Measurements from ENCODE around the gene PRCC. TPM values are rescaled to one million over a fixed set of nuclear protein-coding genes. Genes with fewer than 3 reads are reported as not detected.

Gene PRCC
- 84.1 TPM for polyA plus RNA-seq (2012; ENCODE audit: insufficient read depth, insufficient read length)

DNA sequence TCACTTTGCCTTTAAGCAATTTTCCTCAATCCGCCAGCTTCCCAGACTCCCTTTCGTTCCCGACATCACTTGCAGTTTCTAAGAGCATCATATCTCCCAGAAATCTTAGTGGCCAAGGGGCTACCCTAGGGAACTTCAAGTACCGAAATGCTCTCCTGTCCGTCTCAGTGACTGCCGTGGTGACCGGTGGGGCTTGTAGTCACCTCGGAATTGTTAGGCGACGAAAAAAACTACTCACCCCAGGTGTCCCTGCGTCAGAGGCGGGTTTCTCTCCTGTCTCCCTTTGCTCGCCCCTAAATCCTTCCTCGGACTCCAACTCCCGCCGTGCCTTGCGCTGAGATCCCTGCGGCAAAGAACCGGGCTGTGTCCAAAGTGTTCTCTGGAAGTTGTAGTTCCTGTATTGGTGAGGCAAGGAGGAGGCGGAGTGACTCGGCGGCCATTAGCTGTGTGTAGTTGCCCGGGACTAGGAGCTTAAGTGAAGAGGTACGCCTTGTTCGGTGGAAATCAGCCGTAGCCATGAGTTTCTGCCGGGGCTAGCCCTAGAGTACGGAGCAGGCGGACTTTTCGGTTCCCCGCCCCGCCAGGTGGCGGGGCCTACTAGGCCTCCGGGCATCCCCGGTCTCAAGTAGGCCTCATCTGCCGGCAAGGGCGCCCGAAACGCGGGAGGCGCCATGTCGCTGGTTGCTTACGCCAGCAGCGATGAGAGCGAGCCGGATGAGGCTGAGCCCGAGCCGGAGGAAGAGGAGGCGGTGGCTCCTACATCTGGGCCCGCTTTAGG lies at the start of gene PRCC:
Gene PRCC, plus strand, starts transcription at position 435 of the 778 bp plus-strand sequence. Its CDS starts 237 bp downstream, at position 672.
- peak within 1 kb of the TSS; percentile 92 for H3K4me3 ChIP-seq (ENCODE audit: low read length)
- peak; percentile 100 for DNase-seq (ENCODE audit: low read depth, low spot score)

GRCh38 chr1:156721131-156721530 lies 46.2 kb upstream of the PRCC start:
- DNase-seq (ENCODE audit: low read depth, low spot score), result no peak
- no peak overlapping the region for H3K4me3 ChIP-seq (ENCODE audit: low read length)

- no peak for DNase-seq (ENCODE audit: low read depth, low spot score)
- no peak overlapping the region for H3K4me3 ChIP-seq (ENCODE audit: low read length)
Observed at GRCh38 chr1:156721535-156721934, 45.8 kb upstream of the PRCC start.

DNA sequence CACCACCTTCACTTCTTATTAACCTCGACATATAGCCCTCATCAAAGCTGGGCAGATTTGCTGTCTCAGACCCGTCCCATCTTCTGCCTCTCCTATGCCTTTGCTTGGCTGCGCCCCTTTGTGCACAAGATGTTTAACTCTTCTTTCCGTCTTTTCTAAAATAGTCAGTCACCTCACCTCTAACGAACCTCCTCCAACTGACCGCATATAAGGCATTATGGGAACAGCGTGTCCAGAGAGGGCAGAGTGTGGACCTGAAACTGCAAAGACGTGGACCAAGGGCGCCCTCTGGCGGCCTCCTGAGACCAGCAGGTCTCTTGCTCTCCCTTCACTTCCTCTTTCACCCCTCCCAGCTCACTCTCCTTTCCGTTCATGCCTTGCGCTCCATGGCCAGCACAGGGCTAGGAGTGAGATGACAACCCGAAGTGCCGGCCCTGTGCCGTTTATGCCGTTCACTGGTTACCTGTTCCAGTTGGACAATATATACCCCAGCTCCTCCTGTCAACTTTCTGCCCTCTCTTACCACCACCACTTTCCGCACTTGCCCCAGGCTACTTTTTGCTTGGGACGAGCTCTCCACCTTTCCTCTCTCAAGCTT lies 41.6 kb upstream of the PRCC start:
- peak overlapping the region; percentile 21 for H3K4me3 ChIP-seq (ENCODE audit: low read length)
- DNase-seq (ENCODE audit: low read depth, low spot score), result peak; percentile 54

- H3K4me3 ChIP-seq (ENCODE audit: low read length), result peak overlapping the region; percentile 100
- peak; percentile 57 for DNase-seq (ENCODE audit: low read depth, low spot score)
Observed at GRCh38 chr1:156726549-156727226, 40.6 kb upstream of the PRCC start.

DNA sequence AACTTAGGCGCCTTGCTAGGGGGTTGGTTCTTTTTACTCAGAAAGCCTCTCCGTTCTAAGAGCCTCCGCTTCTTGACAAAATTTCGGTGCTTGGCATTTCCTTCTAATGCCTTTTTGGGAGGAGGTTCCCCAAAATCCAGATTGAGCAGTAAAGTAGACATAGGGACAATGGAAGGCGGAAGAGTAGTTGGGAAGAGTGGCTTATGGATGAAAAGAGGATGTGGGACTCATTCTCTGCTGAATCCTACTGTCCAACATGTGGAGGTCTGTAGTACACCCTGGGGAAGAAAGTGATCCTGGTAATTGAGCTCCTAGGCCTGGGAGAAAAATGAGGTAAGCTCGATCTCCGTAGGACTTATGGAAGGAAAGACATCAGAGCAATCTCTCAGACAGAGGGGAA lies 39.8 kb upstream of the PRCC start:
- peak overlapping the region; percentile 100 for H3K4me3 ChIP-seq (ENCODE audit: low read length)
- no peak for DNase-seq (ENCODE audit: low read depth, low spot score)

DNA sequence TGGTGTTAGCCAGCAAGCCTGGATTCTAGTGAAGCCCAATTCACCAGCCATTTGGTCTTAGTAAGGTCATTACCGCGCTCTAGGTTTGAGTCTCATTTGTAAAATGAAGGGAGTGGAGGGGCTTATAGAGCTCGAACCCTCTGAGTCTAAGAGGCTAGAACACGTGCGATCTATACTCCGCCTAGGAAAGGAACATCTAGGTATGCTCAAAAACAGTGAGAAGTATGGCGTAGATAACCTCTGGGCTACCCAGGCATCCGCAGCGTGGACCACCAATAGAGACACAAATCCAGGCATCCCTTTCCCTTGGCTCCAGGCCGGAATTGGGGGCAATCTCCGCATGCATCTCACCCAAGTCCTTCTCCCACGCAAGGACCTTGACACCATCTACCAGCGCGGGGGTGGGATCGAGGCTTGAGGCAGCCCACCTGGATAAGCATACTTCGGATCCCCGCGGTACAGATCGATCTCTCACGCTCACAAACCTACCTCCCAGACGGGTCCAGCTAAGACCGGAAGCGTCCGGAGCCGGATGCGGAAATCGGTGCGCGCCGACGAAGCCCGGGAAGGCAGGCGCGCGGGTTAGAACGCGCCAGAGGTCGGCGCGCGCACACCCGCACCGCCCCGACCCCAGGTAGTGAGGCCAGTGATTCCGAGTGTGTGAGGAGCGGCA lies 39.3 kb upstream of the PRCC start, which contains the start of gene METTL25B:
Gene METTL25B, plus strand, starts transcription at position 544 of the 673 bp plus-strand sequence. CDS start 636 bp downstream, outside the sequence.
- peak; percentile 62 for DNase-seq (ENCODE audit: low read depth, low spot score)

GRCh38 chr1:156728599-156729462 lies 38.5 kb upstream of the PRCC start, which contains the start of gene ISG20L2:
Gene ISG20L2, minus strand, starts transcription at chr1:156728766. Its CDS starts 1,114 bp downstream, at chr1:156727652.
- peak within 1 kb of the TSS; percentile 100 for H3K4me3 ChIP-seq (ENCODE audit: low read length)

More for the DNA sequence above, 39.3 kb upstream of the PRCC start, which contains the start of gene METTL25B:
- peak within 1 kb of the TSS; percentile 100 for H3K4me3 ChIP-seq (ENCODE audit: low read length)

GRCh38 chr1:156733989-156734584 lies 33.2 kb upstream of the PRCC start:
- H3K4me3 ChIP-seq (ENCODE audit: low read length), result no peak overlapping the region
- DNase-seq (ENCODE audit: low read depth, low spot score), result no peak

More at GRCh38 chr1:156728599-156729462, 38.5 kb upstream of the PRCC start, which contains the start of gene ISG20L2:
- DNase-seq (ENCODE audit: low read depth, low spot score), result peak; percentile 97

GRCh38 chr1:156738407-156738806 lies 28.9 kb upstream of the PRCC start:
- DNase-seq (ENCODE audit: low read depth, low spot score), result no peak

DNA sequence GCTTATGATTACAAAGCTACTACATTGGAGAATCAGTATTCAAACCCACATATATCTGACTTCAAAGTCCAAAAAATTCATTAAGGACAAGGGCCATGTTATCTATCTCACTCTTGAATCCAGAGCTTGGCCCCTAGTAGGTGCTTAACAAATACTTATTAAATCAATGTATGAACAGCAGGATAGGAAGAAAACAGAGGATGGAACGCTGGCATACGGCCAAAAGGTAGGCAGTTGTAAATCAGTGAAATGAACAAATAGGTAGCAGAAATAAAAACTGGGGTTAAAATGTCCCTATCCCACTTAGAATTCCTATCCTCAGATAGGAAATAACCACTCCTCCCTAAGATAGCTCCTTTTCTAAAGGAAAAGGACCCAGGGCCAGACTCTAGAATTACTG lies 28.4 kb upstream of the PRCC start:
- H3K4me3 ChIP-seq (ENCODE audit: low read length), result no peak overlapping the region
- no peak for DNase-seq (ENCODE audit: low read depth, low spot score)

More at GRCh38 chr1:156738407-156738806, 28.9 kb upstream of the PRCC start:
- no peak overlapping the region for H3K4me3 ChIP-seq (ENCODE audit: low read length)

DNA sequence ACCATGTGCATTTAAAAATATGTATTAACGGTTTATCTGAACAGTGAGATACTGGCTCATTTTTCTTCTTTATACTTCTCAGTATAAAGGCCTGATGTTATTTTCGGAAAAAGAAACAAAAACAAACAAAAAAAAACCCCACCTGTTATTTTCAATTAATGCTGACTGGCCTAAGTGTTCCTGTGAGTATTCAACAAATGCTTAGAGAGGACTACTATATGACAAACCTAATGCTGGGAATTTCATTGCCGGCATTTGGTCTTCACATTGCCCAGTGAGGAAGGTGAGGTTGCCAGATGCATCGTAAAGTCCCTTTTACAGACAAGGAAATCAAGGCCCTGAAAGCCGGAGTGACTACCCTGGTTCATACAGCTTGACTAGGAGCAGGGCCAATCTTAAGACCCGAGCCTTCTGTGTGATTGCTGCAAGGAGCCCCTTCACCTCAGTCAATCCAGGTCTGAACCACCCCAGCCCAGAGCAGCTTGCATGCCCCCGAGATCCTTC lies 27.0 kb upstream of the PRCC start:
- peak overlapping the region; percentile 97 for H3K4me3 ChIP-seq (ENCODE audit: low read length)
- DNase-seq (ENCODE audit: low read depth, low spot score), result no peak

- H3K4me3 ChIP-seq (ENCODE audit: low read length), result peak within 1 kb of the TSS; percentile 97
- peak; percentile 100 for DNase-seq (ENCODE audit: low read depth, low spot score)
Observed at GRCh38 chr1:156740741-156741480, 26.4 kb upstream of the PRCC start, which contains the start of gene MRPL24. Gene MRPL24, minus strand, starts transcription at chr1:156741088. Its CDS starts 2,384 bp downstream, at chr1:156738704.

- DNase-seq (ENCODE audit: low read depth, low spot score), result no peak
- peak overlapping the region; percentile 50 for H3K4me3 ChIP-seq (ENCODE audit: low read length)
Observed at GRCh38 chr1:156741481-156741983, 25.8 kb upstream of the PRCC start.

- DNase-seq (ENCODE audit: low read depth, low spot score), result no peak
Observed at GRCh38 chr1:156742017-156742416, 25.3 kb upstream of the PRCC start.

GRCh38 chr1:156742801-156743200 lies 24.5 kb upstream of the PRCC start:
- no peak overlapping the region for H3K4me3 ChIP-seq (ENCODE audit: low read length)
- DNase-seq (ENCODE audit: low read depth, low spot score), result no peak

More at GRCh38 chr1:156742017-156742416, 25.3 kb upstream of the PRCC start:
- peak overlapping the region; percentile 50 for H3K4me3 ChIP-seq (ENCODE audit: low read length)
